ENCODE results near the gene ETV5.

DNA sequence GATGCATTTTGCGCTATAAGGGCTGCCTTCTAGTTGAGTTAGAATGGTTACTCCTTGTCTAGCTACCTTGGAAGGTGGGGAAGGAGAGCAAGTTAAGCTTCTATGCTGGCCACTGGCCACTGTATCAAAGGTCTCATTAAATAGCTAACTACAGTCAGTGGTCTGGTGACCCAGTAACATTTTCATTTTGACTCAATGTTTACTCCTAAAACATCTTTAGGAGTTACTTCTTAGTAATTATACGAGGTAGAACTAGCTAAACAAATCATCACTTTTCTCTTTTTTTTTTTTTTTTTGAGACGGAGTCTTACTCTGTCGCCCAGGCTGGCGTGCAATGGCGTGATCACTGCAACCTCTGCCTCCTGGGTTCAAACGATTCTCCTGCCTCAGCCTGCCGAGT, 26.7 kb downstream of the ETV5 start:
- TF ChIP-seq, protein P1, sequence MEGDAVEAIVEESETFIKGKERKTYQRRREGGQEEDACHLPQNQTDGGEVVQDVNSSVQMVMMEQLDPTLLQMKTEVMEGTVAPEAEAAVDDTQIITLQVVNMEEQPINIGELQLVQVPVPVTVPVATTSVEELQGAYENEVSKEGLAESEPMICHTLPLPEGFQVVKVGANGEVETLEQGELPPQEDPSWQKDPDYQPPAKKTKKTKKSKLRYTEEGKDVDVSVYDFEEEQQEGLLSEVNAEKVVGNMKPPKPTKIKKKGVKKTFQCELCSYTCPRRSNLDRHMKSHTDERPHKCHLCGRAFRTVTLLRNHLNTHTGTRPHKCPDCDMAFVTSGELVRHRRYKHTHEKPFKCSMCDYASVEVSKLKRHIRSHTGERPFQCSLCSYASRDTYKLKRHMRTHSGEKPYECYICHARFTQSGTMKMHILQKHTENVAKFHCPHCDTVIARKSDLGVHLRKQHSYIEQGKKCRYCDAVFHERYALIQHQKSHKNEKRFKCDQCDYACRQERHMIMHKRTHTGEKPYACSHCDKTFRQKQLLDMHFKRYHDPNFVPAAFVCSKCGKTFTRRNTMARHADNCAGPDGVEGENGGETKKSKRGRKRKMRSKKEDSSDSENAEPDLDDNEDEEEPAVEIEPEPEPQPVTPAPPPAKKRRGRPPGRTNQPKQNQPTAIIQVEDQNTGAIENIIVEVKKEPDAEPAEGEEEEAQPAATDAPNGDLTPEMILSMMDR (IDR thresholded peaks at IDR 0.05), result no peak
- no peak for TF ChIP-seq POLR2A (IDR thresholded peaks at IDR 0.05)

Measured in esophagus squamous epithelium (tissue), 4 donors.